Mesodermal cell (in vitro differentiated cells): ENCODE results near the gene SNX30.

Experiments used
- H3K27ac ChIP-seq: 2 replicates; pipeline ENCODE4 v1.7.0; 2013; ENCODE audit warnings: mild to moderate bottlenecking, low read depth, low read length, moderate library complexity; ENCODE audit not compliant: severe bottlenecking
- H3K36me3 ChIP-seq: 2 replicates; pipeline ENCODE4 v1.7.1; 2013; ENCODE audit warnings: mild to moderate bottlenecking, low read length, moderate library complexity; ENCODE audit not compliant: control insufficient read depth, insufficient read depth
- H3K4me1 ChIP-seq: one replicate; pipeline ENCODE4 v1.7.1; 2013; ENCODE audit warnings: mild to moderate bottlenecking, low read length; ENCODE audit not compliant: insufficient read depth, control insufficient read depth, poor library complexity, severe bottlenecking
- H3K4me3 ChIP-seq: 2 replicates; pipeline ENCODE4 v1.7.0; 2013; ENCODE audit warnings: low read length, control low read depth, mild to moderate bottlenecking; ENCODE audit not compliant: insufficient read depth, poor library complexity, severe bottlenecking; ENCODE audit errors: extremely low read depth
- H3K9me3 ChIP-seq: 2 replicates; pipeline ENCODE4 v1.7.1; 2013; ENCODE audit warnings: mild to moderate bottlenecking, low read length, moderate library complexity; ENCODE audit not compliant: control insufficient read depth
- WGBS, 2 experiments: methylation state at CpG; one replicate each; pipeline ENCODE4 v1.1.5; 2013; ENCODE audit warnings: missing lambda C conversion rate in 2 of 2; ENCODE audit not compliant: insufficient coverage in 2 of 2; 5-methylcytosine and 5-hydroxymethylcytosine counted together

The SNX30 gene

DNA sequence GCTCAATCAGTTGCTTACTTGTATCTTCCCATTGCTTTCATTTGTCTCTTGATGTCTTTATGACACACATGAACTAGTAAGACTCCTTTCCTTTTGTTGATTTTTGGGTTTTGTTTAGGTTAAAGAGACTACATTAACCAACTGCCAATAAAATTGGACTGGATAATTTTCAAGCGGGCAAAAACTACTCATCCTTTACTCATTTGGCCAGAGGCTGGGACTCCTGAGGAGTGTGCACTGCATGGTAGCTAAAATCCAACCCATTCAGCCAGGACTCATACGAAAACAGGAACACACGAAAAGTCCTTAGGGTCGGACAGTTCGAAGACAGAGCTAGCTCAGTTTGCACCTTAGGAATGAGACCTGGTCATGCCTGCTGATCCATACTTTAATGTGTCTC is 134.2 kb downstream of the SNX30 start:
- H3K9me3 ChIP-seq: no peaks in the 10 kb centered on the region
- H3K4me1 ChIP-seq: peaks cover 12% of the 10 kb centered on the region
- H3K4me3 ChIP-seq: no peak overlapping the region
- 94 to 100% methylated on average over 4 to 5 of the region's 5 CpGs for WGBS, 2 experiments
- H3K27ac ChIP-seq: no peak overlapping the region
- H3K36me3 ChIP-seq: no peaks in the 10 kb centered on the region

DNA sequence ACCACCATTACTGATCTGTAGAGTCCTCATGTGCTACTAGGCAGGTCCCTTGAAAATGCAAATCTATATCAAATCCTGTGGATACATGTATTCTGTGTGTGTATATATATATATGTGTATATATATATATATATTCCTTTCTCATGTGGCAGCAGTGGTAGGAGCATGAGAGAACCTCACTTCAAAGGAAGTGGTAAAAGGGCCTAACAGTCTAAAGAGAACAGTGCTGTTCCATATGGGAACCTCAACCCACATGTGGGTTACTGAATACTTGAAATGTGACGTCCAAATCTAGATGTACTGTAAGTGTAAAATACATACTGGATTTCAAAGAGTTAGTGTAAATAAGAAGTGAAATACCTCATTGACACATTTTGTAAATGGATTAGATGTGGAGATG is 134.8 kb downstream of the SNX30 start:
- H3K4me1 ChIP-seq: peaks cover 12% of the 10 kb centered on the region
- no peaks in the 10 kb centered on the region for H3K36me3 ChIP-seq
- no peaks in the 10 kb centered on the region for H3K9me3 ChIP-seq
- no peak overlapping the region for H3K4me3 ChIP-seq
- H3K27ac ChIP-seq: no peak overlapping the region
- 80 to 100% methylated on average over 1 of the region's 1 CpG for WGBS, 2 experiments

DNA sequence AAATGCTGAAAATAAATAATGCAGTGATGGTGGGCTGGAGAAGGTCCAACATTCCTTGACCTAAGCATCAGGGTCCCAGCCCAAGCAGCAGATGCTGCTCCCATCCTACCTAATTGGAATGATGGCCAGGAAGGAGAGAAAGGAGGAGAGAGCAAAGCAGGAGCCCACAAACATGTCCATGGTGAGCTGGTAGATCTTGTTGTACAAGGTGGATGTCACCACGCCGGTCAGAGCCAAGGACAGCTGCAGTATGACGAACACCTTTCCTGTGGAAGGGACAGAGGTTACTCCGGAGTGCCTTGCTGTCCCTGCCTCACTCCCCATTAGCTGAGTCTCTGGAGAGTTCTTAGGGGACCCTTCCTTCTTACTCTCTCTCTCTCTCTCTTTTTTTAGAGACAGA is 135.8 kb downstream of the SNX30 start:
- no peak overlapping the region for H3K4me3 ChIP-seq
- WGBS, 2 experiments: 100% methylated on average over 1 to 4 of the region's 4 CpGs
- peaks cover 10% of the 10 kb centered on the region for H3K4me1 ChIP-seq
- no peaks in the 10 kb centered on the region for H3K9me3 ChIP-seq
- no peaks in the 10 kb centered on the region for H3K36me3 ChIP-seq
- H3K27ac ChIP-seq: no peak overlapping the region

DNA sequence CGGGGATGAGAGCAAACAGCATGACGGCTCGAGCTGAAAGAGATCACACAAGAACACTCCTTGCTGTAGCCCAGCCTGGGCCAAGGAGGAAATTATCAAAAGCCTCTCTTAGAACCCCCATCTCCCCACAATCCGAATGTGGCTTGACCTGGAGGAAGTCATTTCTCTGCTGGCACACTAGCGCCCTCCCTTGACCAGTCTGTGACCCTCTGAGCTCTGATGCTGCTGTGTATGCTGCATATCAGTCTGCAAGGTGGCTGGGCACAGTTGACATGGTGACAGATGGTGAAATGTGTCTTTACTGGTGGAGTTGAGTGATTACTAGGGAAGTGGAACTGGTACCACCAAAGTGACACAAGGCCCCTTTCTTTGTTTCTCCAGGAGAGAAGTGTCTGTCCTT is 136.8 kb downstream of the SNX30 start:
- Histone ChIP-seq H3K36me3 (no peaks in the 10 kb centered on the region), H3K4me1 (peaks cover 10% of the 10 kb centered on the region), H3K9me3 (no peaks in the 10 kb centered on the region), H3K27ac (no peak overlapping the region), H3K4me3 (no peak overlapping the region)
- WGBS, 2 experiments: 80 to 81% methylated on average over 4 of the region's 5 CpGs

DNA sequence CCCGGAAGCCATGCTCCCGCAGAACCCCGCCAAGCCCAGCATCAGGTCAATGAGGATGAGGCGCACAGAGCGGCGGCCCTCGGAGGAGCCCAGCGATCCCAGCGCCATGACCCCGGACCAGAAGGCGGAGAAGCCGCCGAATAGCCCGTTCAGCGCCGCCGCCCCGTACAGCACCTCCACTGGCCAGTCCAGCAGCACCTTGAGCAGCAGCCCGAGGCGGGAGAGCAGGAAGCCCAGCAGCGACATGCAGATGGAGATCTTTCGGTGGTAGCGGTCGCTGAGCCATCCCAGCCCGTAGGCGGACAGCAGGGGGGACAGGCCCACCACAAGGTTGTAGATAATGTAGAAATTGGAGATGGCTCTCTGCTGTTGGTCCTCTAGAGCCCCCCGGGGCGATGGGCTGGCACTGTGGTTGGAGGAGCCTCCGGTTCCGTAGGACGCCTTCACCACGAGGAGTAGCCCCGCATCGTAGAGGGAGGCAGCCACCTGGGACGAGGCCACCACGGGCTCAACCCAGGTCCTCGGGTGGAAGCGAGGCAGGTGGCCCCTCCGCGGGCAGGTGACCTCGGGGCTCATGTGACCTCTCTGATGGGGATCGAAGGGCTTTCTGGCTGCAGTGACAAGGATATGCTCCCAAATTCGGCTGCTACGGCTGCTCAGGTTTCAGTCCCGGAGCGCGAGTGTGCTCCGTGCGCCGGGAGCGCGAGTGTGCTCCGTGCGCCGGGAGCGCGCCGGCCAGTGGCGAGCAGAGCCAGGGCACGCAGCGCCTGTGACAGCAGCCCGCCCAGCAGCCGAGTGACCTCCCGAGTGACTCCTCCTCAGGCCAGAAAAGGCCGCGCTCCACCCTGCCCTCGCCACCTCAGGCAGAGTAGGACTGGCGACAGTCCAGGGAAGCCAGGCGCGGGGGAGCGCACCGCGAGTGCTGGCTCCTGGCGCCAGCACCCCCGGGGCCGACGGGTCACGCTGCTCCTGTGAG is 139.8 kb downstream of the SNX30 start, which contains the start of gene SLC46A2:
TSS of gene SLC46A2 (minus strand) at position 771 of the 976 bp plus-strand sequence. CDS start at position 576, 195 bp downstream.
- WGBS, 2 experiments: 41 to 48% methylated on average over 60 to 63 of the region's 78 CpGs
- Histone ChIP-seq H3K36me3 (no peaks in the 10 kb centered on the region), H3K9me3 (no peaks in the 10 kb centered on the region), H3K4me1 (no peaks in the 10 kb centered on the region), H3K27ac (no peak within 1 kb of the TSS), H3K4me3 (peak within 1 kb of the TSS; percentile 26)

DNA sequence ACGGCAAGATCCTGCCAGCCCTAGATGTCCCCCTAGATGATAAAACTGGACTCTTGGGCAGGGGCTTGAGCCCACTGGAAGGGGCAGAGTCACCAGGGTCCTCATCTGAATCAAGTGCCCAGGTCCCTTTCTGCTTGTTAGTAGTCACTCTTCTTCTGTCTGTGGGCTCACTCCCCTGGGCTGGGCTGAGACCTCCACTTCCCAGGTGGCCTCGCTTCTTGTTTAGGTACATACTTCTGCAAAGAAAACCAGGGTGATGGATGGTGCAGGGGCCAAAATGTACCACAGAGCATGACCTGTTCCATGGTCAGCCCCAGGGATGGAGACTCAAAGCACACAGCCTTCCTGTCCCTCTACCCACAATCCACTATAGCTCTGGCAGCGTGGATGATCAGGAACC is 141.0 kb downstream of the SNX30 start:
- Histone ChIP-seq H3K4me3 (no peak overlapping the region), H3K27ac (no peak overlapping the region), H3K9me3 (no peaks in the 10 kb centered on the region), H3K4me1 (no peaks in the 10 kb centered on the region), H3K36me3 (no peaks in the 10 kb centered on the region)
- 92 to 93% methylated on average over 2 of the region's 3 CpGs for WGBS, 2 experiments

DNA sequence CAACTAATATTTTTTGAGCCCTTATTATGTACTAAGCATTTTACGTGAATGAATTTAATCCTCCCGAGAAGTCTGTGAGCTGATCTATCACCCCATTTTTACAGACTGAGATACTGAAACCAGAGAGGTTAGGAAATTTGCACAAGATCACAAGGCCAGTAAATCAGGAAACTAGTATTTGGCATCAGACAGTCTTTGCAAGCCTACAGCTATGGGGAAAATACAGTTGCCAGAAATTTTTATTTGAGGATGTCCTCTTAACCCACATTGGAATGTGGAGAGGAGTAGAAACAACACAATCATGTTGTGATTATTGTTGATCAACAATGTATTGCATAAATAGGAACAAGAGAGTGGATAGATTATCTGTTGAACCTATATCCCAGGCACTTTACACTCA is 142.4 kb downstream of the SNX30 start:
- H3K36me3 ChIP-seq: no peaks in the 10 kb centered on the region

DNA sequence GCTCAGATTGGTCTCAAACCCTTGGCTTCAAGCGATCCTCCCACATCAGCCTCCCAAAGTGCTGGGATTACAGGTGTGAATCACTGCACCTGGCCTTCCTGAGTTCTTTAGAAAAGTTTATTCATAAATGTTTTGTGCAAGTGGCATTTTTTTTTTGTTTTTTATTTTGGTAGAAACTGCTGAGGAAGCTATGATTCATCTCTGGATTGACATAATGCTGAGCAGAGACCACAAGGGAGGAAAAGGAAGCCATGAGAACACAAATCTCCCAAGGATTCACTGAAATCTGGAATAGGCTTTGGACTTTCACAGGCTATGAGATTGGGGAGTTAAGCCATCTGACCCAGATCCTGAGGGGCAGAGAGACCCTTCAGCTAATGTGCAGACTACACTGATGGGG is 143.5 kb downstream of the SNX30 start:
- Histone ChIP-seq H3K27ac (no peak overlapping the region), H3K4me1 (no peaks in the 10 kb centered on the region), H3K4me3 (no peak overlapping the region), H3K36me3 (no peaks in the 10 kb centered on the region), H3K9me3 (no peaks in the 10 kb centered on the region)
- 80% methylated on average over 1 of the region's 1 CpG for WGBS, 2 experiments

More for the DNA sequence above, 142.4 kb downstream of the SNX30 start:
- 100% methylated on average over 1 of the region's 2 CpGs; no CpG with 5 or more reads in 1 of the 2 experiments for WGBS, 2 experiments
- no peak overlapping the region for H3K4me3 ChIP-seq
- H3K27ac ChIP-seq: no peak overlapping the region
- H3K4me1 ChIP-seq: no peaks in the 10 kb centered on the region
- H3K9me3 ChIP-seq: no peaks in the 10 kb centered on the region

DNA sequence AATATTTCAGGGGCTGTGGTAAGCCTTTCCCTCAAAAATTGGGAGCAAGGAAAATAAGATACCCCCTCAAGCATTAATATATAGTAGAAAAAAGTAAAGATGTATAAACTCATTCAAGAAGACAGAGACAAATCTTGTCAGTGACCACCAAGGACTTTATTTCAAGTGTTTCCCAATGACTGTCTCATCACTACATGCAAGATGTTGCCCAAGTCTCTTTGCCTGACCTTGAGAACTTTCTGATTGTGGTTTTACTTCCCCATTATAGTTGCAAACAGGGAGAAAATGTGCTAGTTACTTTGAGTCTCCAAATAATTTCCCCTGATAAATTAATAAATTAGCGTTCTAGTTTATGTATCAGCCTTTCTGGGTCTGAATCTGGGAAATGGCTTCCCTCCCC is 144.1 kb downstream of the SNX30 start:
- WGBS, 2 experiments: 100% methylated on average over 1 of the region's 1 CpG; no CpG with 5 or more reads in 1 of the 2 experiments
- H3K9me3 ChIP-seq: no peaks in the 10 kb centered on the region
- H3K36me3 ChIP-seq: no peaks in the 10 kb centered on the region
- H3K4me1 ChIP-seq: no peaks in the 10 kb centered on the region
- H3K27ac ChIP-seq: no peak overlapping the region
- H3K4me3 ChIP-seq: no peak overlapping the region

DNA sequence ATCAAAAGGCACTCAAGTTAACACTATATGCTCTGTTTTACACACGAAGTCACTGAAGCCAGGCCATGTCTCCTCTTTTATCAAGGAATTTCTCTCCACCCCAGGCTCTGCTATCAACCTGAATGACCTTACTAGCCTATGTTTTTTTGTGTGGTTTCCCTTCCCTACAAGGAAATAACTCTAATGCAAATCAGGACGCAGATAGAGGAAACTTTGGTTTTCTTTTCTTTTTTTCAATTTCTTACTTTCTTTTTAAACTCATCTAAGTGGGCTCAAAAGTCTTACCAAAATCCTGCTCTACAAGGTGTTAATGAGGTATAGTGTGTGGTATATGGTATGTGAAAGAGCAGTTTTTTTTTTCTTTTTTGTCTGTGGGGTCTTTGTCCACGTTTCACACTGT is 145.6 kb downstream of the SNX30 start:
- no peaks in the 10 kb centered on the region for H3K36me3 ChIP-seq
- H3K27ac ChIP-seq: no peak overlapping the region
- H3K4me3 ChIP-seq: no peak overlapping the region
- H3K9me3 ChIP-seq: no peaks in the 10 kb centered on the region
- WGBS, 2 experiments: 67 to 89% methylated on average over 1 of the region's 3 CpGs
- H3K4me1 ChIP-seq: no peaks in the 10 kb centered on the region

DNA sequence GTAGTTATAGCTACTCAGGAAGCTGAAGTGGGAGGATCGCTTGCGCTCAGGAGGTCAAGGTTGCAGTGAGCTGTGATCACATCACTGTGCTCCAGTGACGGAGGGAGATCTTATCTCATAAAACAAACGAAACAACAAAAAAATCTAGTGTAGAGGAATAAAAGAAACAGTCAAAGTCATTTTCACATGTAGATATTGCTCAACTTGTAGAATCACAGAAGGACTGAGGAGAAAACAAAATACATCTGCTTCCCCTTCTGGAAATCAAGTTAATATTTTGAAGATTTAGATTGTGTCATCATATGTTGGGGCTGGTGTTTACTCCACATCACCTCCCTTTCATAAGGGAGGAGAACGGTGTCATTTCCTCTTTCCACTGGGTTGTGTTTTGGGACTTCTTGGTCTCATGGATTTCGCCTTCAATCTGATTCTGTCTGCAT is 148.3 kb downstream of the SNX30 start:
- no peak overlapping the region for H3K4me3 ChIP-seq
- H3K27ac ChIP-seq: no peak overlapping the region
- H3K4me1 ChIP-seq: no peaks in the 10 kb centered on the region
- H3K36me3 ChIP-seq: no peaks in the 10 kb centered on the region
- H3K9me3 ChIP-seq: no peaks in the 10 kb centered on the region
- no CpG with 5 or more reads among the region's 6 CpGs for WGBS, 2 experiments
